ENCODE results near the gene PEPD.

- TF ChIP-seq CTCF (IDR thresholded peaks at IDR 0.05; ENCODE audit: low read depth, low read length, missing input control) = no peak
- TF ChIP-seq TAF1 (conservative IDR thresholded peaks at IDR 0.05) = no peak
- no peak for TF ChIP-seq GABPA (IDR thresholded peaks at IDR 0.05 in 1 of 2, conservative IDR thresholded peaks at IDR 0.05 in 1 of 2)
Observed at GRCh38 chr19:33434069-33434885, 87.3 kb downstream of the PEPD start.

Data from liver (tissue), 3 donors.